Stimulated activated CD4-positive, alpha-beta T cell treated with anti-CD3 and anti-CD28 coated beads, Interleukin-4, amount 100 ng/mL, for 48 hours (primary cell): ENCODE results near the gene RER1.

Experiments used
- DNase-seq, 2 donors: peaks; one replicate each; pipeline ENCODE4 v3.0.0-alpha.2; 2020; ENCODE audit warnings: low read depth in 2 of 2

Gene RER1

GRCh38 chr1:2445162-2445822 is 53.7 kb downstream of the RER1 start:
- no peak for DNase-seq

- no peak for DNase-seq
These were observed 54.2 kb downstream of the RER1 start for GRCh38 chr1:2445823-2446215.

DNA sequence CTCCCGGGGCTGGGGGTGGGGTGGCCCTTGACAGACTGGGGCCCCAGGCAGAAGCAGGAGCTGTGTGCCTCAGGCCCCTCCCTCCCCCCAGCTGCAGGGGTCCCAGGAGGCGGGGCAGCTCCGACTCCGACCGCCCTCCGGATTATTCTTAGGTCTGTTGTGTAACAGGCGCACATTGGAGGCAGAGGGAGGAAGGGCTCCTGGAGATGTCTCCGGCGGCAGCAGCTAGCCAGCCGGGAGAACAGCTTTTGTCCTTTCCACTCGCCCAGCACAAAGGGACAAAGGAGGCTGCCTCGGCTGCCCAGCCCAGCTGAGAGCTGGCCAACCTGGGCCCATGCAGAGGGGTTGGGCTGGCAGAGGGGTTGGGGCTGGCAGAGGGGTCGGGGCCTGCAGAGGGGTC is 54.8 kb downstream of the RER1 start:
- no peak for DNase-seq

DNA sequence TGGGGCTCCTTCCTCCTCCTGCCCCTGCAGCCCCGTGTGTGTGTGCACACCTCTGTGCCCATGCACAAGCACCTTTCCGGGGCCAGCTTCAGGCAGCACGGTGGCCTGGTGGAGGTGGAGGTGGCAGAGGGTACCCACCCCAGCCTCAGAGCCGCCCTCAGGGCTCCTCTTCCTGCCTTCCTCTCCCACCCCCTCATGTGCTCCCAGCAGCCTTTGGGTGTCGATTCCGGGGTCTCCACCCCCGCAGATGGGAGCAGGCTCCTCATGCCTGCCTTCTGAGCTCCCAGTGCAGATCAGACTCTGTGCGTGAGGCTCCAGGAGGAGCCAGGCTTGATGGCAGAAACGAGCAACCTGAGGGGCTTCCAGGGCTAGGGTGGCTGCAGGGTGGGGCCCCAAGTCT is 55.2 kb downstream of the RER1 start:
- DNase-seq, result no peak

DNA sequence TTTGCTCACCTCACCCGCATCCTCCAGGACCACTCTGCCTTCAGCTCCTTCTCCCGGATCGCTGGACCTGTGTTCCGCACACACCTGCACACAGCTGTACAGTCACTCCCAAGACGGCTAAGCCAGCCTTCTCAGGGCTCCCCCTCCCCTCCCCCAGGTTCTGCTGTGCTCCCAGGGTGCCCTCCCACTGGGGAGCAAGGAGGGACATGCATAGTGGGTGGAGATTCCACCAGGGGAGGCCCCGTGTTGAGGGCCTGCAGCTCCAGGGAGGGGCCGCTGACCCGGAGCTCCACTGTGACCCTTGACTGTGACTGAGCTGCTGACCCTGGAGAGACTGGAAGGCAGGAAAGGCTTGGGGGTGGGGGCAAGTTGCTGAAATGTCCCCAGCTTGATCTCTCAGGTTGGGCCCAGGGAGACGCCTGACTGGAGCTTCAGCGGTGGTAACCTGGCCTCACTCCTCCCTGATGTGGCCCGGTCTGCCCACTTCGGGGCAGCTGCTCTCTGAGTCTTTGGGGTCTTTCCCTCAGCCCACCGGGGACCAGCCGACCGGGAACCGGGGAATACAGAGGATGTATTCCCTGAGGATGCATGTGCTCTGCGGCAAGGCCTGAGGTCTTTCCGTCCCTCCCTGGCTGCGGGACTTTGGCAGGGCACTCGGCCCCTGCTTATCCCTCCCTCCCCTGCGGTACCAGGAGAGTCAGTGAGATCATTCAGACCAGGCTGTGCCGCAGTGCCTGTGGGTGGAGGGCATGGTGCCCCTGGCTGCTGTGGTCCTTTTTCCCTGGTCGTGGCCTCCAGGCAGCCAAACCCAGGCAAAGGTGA is 55.8 kb downstream of the RER1 start:
- no peak for DNase-seq

DNA sequence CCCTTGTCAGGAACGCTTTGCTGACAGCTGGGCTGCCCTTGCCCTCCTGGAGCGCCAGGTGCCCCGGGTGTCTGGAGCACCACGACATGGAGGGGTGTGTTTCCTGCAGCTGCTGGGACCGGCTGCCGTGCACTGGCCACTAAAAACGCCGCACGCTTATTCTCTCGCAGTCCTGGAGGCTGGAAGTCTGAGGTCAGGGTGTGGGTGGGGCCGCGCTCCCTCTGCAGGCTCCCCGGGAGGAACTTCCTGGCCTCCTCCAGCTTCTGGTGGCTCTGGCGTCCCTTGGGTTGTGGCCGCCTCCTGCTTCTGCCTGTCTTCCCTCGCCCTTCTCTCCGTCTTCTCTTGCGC is 56.4 kb downstream of the RER1 start:
- DNase-seq, result no peak

GRCh38 chr1:2449636-2450454 is 58.2 kb downstream of the RER1 start:
- DNase-seq, result no peak

DNA sequence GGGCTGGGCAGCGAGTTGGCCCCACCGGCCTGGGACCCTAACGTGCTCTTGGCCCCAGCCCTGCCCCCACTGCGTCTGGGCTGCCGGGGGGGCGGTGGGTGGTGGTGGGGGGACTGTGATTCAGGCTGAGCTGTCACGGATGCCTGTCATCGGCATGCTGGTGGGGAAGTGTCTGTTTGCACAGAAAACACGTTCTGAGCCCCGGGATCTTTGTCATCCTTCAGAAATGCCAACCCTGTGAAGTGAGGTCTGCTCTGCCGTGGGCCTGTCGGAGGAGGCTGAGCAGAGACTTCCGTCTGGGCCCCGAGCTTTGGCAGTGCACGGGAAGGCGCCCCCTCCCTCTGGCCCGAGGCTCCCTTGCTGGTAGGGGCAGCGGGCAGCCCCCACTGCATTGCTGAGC is 60.1 kb downstream of the RER1 start:
- no peak for DNase-seq

DNA sequence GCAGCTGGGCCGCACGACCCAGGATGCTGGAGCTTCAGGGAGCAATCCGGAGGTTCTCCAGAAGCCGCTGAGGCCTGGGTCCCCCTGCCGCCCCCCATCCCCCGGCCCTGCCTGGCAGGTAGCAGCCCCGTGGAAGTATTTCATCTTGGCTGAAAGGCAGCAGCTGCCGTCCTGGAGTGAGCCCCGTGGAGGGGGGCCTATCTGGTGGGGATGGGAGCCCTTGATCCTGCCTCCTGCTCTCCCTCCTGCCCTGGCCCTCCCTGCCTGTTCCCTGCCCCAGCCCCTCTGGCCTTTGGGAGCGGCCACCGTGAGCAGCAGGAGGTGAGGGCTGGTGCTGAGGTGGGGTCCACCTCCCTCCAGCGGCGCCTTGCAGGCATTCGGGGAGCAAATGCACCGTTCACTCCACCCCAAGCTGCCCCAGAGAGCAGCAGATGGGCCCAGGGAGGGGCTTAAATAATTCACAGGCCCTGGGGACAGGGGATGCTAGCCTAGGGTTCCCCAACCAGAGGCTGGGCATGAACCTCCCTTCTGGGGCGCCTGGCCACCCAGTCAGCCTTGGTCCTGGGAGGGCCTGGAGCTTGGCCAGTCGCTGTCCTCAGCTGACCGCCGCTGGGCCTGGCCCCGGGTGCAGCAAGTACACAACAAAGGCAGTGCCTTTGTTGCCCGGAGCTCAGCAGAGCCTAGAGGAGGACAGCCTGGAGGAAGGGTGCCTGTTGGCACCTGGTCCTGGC is 60.7 kb downstream of the RER1 start:
- no peak for DNase-seq

DNA sequence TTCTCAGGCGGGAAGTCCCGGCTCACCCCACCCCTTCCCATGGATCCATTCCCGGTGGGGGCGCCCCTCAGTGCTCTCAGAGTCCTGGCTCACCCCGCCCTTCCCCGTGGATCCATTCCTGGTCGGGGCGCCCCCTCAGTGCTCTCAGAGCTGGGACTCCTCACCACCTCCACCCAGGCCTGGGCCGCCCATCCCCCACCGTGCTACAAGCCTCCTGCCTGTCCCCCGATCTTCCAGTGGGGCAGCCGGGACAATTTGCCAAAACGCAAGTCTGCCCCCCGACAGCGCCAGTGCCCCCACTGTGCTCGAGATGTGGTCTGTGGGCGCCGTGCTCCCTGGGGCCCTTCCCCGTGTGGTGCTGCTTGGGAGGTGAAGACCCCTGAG is 61.3 kb downstream of the RER1 start:
- DNase-seq, result no peak

- no peak for DNase-seq
These were observed 62.6 kb downstream of the RER1 start for GRCh38 chr1:2454227-2454626.
